Osteoblast (primary cell): Measurements from ENCODE around the gene SLC36A1. TPM values are rescaled to one million over a fixed set of nuclear protein-coding genes. Genes with fewer than 3 reads are reported as not detected.
"Not testable (repeated sequence)": the region's sequence is repeated elsewhere in the genome, so short reads cannot be mapped to it uniquely, and the experiment has no call there.

Experiments used
- DNase-seq: peaks from one replicate; pipeline ENCODE4 v3.0.0; 2011; ENCODE audit warnings: low spot score, mixed read lengths; ENCODE audit not compliant: insufficient read length; ENCODE audit errors: missing footprints
- H2AFZ ChIP-seq: 2 replicates; pipeline ENCODE4 v1.6.0; 2011; ENCODE audit warnings: mild to moderate bottlenecking, low read length
- H3K27ac ChIP-seq: 2 replicates; pipeline ENCODE4 v1.5.1; 2011; ENCODE audit warnings: mild to moderate bottlenecking, low read depth, low read length, moderate library complexity
- H3K27me3 ChIP-seq: 2 replicates; pipeline ENCODE4 v1.6.0; 2012; ENCODE audit warnings: mild to moderate bottlenecking, control low read depth, inconsistent platforms, low read length, moderate library complexity; ENCODE audit not compliant: insufficient read depth
- H3K36me3 ChIP-seq: 2 replicates; pipeline ENCODE4 v1.5.1; 2011; ENCODE audit warnings: mild to moderate bottlenecking, low read length, control low read depth, moderate library complexity; ENCODE audit not compliant: insufficient read depth
- H3K4me1 ChIP-seq: 2 replicates; pipeline ENCODE4 v1.5.1; 2011; ENCODE audit warnings: mild to moderate bottlenecking, low read length, control low read depth, moderate library complexity; ENCODE audit not compliant: insufficient read depth
- H3K4me2 ChIP-seq: 2 replicates; pipeline ENCODE4 v1.6.0; 2011; ENCODE audit warnings: mild to moderate bottlenecking, low read length; ENCODE audit not compliant: insufficient read depth
- H3K4me3 ChIP-seq: fragments of 200-600 bp; sonication (generic); 3 replicates; pipeline ENCODE4 v1.5.1; 2012; ENCODE audit warnings: mild to moderate bottlenecking, low read length, inconsistent platforms; ENCODE audit not compliant: insufficient read depth
- H3K79me2 ChIP-seq: 2 replicates; pipeline ENCODE4 v1.6.0; 2012; ENCODE audit warnings: mild to moderate bottlenecking, low read length, control low read depth, inconsistent platforms; ENCODE audit not compliant: insufficient read depth
- H3K9me3 ChIP-seq: 2 replicates; pipeline ENCODE4 v1.5.1; 2011; ENCODE audit warnings: low read depth, low read length, control low read depth
- H4K20me1 ChIP-seq: 2 replicates; pipeline ENCODE4 v1.6.0; 2012; ENCODE audit warnings: mild to moderate bottlenecking, low read length, control low read depth; ENCODE audit not compliant: insufficient read depth
- total RNA-seq: library from RNA; depleted of rRNA; stranded (reverse); fragments of >200 nt; gene quantifications from 2 replicates; pipeline ENCODE4 v1.2.3, GENCODE V29; 2012
- TF ChIP-seq, protein P1 (sequence below): IDR thresholded peaks from 2 replicates; pipeline ENCODE4 v1.5.1; 2011; ENCODE audit warnings: mild to moderate bottlenecking, low read depth, low read length, moderate library complexity; ENCODE audit errors: extremely low read depth

Gene SLC36A1
- total RNA-seq, 1 donor: 19.5 TPM

DNA sequence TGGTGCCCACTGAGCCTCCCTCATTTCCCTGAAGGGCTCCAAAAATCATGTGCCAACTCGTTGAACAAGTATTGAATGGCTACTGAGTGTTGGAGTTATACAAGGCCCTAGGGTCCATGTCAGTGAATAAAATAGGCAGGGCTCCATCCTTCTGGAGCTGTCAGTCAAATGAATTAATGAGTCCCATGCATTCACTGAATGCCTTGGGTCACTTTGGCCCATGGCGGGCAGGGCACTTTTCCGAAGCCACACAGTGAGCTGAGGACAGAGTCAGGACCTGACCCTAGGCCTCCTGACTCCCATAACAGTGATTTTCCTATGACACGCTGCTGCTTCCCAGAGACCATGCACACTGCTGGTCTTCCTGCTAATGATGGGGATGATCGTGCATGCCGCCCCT is 27.3 kb upstream of the SLC36A1 start:
- no peaks in the 10 kb centered on the region for H4K20me1 ChIP-seq
- TF ChIP-seq, protein P1, sequence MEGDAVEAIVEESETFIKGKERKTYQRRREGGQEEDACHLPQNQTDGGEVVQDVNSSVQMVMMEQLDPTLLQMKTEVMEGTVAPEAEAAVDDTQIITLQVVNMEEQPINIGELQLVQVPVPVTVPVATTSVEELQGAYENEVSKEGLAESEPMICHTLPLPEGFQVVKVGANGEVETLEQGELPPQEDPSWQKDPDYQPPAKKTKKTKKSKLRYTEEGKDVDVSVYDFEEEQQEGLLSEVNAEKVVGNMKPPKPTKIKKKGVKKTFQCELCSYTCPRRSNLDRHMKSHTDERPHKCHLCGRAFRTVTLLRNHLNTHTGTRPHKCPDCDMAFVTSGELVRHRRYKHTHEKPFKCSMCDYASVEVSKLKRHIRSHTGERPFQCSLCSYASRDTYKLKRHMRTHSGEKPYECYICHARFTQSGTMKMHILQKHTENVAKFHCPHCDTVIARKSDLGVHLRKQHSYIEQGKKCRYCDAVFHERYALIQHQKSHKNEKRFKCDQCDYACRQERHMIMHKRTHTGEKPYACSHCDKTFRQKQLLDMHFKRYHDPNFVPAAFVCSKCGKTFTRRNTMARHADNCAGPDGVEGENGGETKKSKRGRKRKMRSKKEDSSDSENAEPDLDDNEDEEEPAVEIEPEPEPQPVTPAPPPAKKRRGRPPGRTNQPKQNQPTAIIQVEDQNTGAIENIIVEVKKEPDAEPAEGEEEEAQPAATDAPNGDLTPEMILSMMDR: no peak

DNA sequence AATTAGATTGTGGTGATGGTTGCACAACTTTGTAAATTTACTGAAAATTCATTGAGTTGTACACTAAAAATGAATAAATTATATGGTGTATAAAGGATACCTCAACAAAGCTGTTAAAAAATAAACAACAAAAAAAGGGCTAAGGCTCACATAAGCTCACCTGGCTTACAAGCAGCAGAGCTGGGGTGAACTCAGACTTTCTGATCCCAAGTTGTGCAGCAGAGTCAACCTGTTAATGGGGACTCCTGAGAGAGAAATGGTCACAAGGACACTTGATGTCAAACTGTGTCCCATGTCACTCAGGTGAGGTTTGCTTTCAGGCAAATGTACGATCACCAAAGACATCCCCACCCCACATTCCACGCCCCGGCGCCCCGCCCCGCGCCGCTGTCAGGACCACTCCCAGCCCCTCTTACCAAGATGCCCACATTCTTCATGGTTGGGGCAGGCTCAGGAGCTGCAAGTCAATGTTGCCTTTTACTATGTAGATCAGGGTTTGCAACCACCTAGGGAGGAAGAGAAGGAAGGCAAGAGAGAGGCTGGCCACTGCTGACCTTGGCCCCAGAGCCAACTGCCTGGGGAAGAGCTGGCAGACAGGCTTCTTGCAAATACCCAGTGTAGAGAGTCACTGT is 22.4 kb upstream of the SLC36A1 start:
- H3K27me3 ChIP-seq: no peaks in the 10 kb centered on the region
- no peaks in the 10 kb centered on the region for H3K36me3 ChIP-seq
- H2AFZ ChIP-seq: no peak overlapping the region
- no peak overlapping the region for H3K4me3 ChIP-seq
- no peaks in the 10 kb centered on the region for H3K4me1 ChIP-seq
- no peaks in the 10 kb centered on the region for H4K20me1 ChIP-seq
- no peak for DNase-seq
- H3K4me2 ChIP-seq: no peak overlapping the region
- no peaks in the 10 kb centered on the region for H3K9me3 ChIP-seq
- no peaks in the 10 kb centered on the region for H3K79me2 ChIP-seq
- H3K27ac ChIP-seq: no peak overlapping the region
- TF ChIP-seq, protein P1: no peak

More for the DNA sequence above, 27.3 kb upstream of the SLC36A1 start:
- no peak for DNase-seq
- no peak overlapping the region for H3K4me3 ChIP-seq
- no peak overlapping the region for H3K4me2 ChIP-seq
- H2AFZ ChIP-seq: no peak overlapping the region
- no peaks in the 10 kb centered on the region for H3K79me2 ChIP-seq
- no peaks in the 10 kb centered on the region for H3K9me3 ChIP-seq
- no peaks in the 10 kb centered on the region for H3K4me1 ChIP-seq
- H3K36me3 ChIP-seq: no peaks in the 10 kb centered on the region
- H3K27me3 ChIP-seq: no peaks in the 10 kb centered on the region
- no peak overlapping the region for H3K27ac ChIP-seq

DNA sequence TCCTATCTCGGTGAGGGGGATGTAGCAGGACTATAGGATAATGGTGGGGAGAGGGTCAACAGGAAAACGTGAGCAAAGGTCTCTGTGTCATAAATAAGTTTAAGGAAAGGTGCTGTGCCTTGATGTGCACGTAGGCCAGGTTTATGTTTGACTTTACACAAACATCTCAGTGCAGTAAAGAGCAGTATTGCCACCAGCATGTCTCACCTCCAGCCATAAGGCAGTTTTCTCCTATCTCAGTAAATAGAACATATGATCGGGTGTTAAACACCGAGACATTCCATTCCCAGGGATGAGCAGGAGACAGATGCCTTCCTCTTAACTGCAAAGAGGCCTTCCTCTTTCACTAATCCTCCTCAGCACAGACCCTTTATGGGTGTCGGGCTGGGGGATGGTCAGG is 21.1 kb upstream of the SLC36A1 start:
- H3K36me3 ChIP-seq, H3K27me3 ChIP-seq, H3K9me3 ChIP-seq, H3K4me3 ChIP-seq, H4K20me1 ChIP-seq, H3K79me2 ChIP-seq, H3K27ac ChIP-seq, H2AFZ ChIP-seq, DNase-seq, H3K4me1 ChIP-seq, H3K4me2 ChIP-seq: not testable (repeated sequence)

DNA sequence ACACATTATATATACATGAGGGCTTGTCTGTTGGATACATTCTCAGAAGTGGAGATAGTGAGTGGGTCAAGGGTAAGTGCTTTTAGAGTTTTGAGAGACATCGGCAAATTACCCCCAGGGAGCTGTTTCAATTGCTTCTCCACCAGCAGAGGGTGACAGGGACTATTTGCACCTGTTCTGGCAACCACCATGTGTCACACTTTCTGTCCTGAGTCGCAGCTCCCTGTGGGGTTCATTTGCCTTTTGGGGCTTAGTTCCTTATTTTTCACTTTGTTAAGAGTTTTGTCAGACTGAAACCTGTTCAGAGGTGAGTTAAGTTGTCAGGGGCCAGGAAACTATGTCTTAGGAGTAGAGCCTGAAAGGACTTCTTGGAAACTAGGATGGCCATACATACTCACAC is 20.1 kb upstream of the SLC36A1 start:
- Histone ChIP-seq H3K4me3 (no peak overlapping the region), H3K36me3 (no peaks in the 10 kb centered on the region)

More for the DNA sequence above, 20.1 kb upstream of the SLC36A1 start:
- no peak for DNase-seq
- Histone ChIP-seq H3K27ac (no peak overlapping the region), H3K79me2 (no peaks in the 10 kb centered on the region), H3K27me3 (no peaks in the 10 kb centered on the region), H3K4me2 (no peak overlapping the region), H2AFZ (no peak overlapping the region), H3K9me3 (no peaks in the 10 kb centered on the region), H4K20me1 (no peaks in the 10 kb centered on the region), H3K4me1 (no peaks in the 10 kb centered on the region)
- TF ChIP-seq, protein P1: no peak
